IPS DF 4.7 (cell line): ENCODE results near the gene HPSE.
"Not testable (repeated sequence)": the region's sequence is repeated elsewhere in the genome, so short reads cannot be mapped to it uniquely, and the experiment has no call there.

Experiments used
- DNase-seq: peaks from one replicate; pipeline ENCODE4 v3.0.0-alpha.2; 2013; ENCODE audit warnings: low spot score; ENCODE audit errors: extremely low read depth

HPSE gene

GRCh38 chr4:83335701-83336100 lies 1.1 kb upstream of the HPSE start:
- no peak for DNase-seq

DNA sequence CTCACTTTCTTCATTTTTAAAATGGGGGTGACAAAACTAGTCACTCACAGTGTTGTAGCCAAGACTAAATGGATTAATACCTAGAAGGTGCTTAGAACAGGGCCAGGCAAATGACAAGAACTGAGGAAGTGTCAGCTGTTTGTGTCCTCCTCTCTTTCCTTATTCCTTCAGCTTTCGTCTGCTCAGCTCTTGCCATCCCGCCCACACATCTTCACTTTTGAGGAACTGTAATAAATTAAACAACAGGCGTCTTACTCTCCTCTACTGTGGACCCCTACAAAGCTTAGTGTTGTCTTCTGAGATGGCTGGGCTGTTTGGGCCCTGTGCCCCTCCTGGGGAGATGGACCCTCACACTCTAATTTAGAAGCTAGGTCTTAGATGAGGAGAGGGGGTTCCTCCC lies 2.7 kb downstream of the HPSE start:
- no peak for DNase-seq

DNA sequence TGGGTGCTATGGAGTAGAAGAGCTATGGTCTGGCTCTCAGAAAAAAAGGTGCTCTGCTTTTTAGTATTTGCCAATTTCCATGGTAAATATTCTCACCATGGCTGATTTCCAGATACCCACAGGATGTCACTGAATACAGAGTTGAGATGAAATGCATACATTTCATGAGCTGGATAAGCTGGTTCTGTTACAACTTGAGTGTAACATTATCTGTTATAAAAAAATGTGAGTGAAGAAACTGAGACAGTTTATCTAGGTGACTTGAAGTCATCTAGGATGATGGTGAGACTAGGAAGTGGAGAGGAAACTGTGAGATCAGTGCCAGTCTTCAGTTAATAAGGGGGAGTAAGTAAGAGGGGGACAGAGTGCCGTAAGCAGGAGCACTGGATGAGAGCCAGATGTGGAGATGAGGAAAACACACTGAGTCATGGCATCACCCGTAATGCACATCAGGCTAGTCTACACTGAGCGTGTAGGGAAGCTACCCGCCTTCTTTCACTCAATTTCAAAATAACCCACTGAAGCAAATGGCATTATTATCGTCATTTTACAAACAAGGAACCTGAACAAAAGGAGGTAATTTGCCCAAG lies 5.0 kb downstream of the HPSE start:
- DNase-seq: no peak

- no peak for DNase-seq
Measured at GRCh38 chr4:83328521-83329187, 6.0 kb downstream of the HPSE start.

GRCh38 chr4:83326546-83326945 lies 8.1 kb downstream of the HPSE start:
- DNase-seq: no peak

- DNase-seq: not testable (repeated sequence)
Measured at GRCh38 chr4:83325306-83325705, 9.3 kb downstream of the HPSE start.

DNA sequence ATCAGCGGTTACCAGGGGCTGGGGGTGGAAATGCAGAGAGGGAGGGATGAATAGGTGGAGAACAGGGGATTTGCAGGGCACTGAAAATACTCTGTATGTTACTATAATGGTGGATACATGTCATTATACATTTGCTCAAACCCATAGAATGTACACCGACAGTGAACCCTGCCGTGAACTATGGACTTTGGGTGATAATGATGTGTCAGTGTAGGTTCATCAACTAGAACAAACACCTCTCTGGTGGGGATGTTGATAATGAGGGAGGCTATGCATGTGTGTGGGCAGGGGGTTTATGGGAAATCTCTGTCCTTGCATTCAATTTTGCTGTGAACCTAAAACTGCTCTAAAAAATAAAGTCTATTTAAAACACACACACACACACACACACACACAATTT lies 11.5 kb downstream of the HPSE start:
- no peak for DNase-seq

GRCh38 chr4:83320548-83320947 lies 14.1 kb downstream of the HPSE start:
- DNase-seq: no peak

- no peak for DNase-seq
Measured at GRCh38 chr4:83318666-83319065, 16.0 kb downstream of the HPSE start.

- no peak for DNase-seq
Measured at GRCh38 chr4:83317671-83318070, 17.0 kb downstream of the HPSE start.

GRCh38 chr4:83316459-83317165 lies 18.0 kb downstream of the HPSE start:
- no peak for DNase-seq

DNA sequence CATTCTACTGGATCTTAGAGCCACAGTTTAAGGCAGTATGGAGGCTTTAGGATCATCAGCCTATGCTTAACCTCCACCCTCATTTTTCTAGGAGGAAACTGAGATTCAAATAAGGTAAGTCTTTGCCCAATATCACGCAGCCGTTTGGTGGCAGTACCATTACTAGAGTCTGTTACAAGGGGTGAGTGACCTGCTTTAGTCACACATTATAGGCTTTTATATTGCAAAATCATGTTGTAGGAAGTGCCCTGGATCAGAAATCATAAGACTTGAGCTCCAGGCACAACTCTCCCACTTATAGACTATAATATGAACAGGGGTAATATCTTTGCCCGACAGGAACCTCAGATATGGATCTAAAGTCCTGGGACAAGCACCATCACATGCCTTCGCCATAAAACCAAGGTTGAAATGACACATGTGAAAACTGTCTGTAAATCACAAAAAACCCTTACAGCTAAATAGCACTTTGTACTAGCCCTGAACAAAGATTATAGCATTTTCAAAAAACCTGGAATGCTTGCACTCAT lies 19.2 kb downstream of the HPSE start:
- DNase-seq: no peak

DNA sequence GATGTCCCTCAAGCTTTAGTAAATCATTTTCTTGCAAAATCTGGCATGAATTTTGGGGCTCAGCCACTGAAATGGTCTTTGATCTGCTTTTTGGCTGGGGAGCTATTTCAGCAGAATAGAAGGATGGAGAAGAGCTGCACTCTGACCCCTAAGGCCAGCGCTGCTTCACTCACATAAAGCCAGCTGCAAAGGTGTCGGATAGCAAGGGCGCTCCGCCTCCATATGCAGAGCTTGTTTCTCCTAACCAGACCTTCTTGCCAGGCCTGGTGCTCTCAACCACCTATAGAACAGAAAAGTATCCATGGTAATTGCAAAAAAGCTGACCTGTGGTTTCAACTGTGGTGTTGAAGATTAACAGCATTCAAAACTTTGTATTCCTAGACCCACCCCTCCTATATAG lies 26.0 kb downstream of the HPSE start:
- no peak for DNase-seq

- DNase-seq: no peak
Measured at GRCh38 chr4:83307920-83308319, 26.7 kb downstream of the HPSE start.

GRCh38 chr4:83305187-83305586 lies 29.5 kb downstream of the HPSE start:
- no peak for DNase-seq

DNA sequence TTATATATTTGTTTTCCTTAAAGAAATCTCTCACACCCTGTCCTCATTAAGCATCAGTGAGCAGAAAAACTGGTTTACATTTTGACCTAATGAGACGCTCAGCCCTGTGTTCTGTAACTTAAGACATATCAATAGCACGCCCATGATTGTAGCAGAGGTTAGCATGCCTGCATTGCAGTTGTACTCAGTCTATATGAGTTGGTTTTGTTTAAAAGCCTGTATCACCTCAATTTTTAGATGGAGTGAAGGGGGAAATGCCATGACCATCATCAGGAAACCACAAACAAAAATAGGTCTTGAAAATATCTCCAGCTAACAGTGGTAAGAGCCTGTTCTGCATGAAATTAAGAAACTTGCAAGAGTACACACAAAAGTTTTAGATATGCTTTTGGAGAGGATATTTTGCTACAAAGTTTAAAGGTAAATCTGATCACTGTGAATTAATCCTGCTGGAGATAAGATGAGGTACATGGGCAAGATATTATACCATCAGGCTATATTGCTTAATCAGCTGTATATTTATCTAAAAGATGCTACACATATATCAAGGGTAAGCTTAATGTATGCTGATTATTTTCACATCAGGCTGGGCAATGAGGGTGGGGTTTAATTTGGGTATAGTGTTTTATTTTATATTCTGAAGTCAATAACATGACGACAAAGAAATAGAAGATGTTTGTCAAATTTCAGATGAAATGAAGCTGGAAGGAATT lies 36.9 kb downstream of the HPSE start:
- DNase-seq: no peak

- DNase-seq: no peak
Measured at GRCh38 chr4:83293305-83294046, 41.2 kb downstream of the HPSE start.

GRCh38 chr4:83290059-83290774 lies 44.4 kb downstream of the HPSE start:
- not testable (repeated sequence) for DNase-seq

- DNase-seq: not testable (repeated sequence)
Measured at GRCh38 chr4:83288381-83288780, 46.3 kb downstream of the HPSE start.

DNA sequence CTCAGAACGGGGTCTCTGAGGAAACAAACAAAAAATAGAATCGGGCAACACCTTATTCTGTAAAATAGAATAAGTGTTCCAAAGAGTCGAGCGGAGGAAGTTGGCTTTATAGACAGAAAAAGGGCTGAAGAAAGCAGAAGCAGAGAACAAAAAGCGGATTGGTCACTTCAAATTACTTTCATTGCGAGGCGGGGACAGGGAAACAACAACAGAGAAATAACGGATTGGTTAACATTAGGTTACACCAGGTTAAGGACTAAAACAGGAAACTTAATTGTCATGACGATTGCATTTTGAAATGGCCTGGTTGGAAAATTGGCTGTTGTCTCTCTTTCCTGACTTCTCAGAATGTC lies 49.6 kb downstream of the HPSE start:
- no peak for DNase-seq
